Uterus (tissue), 4 donors: ENCODE measurements around the gene TPM1. TPM values are rescaled to one million over a fixed set of nuclear protein-coding genes. Genes with fewer than 3 reads are reported as not detected.

Experiments
- DNase-seq, 2 donors: peaks; one replicate each; pipeline ENCODE4 v3.0.0-alpha.2; 2019 to 2020
- H3K27ac ChIP-seq, 2 donors: fragments of 200-600 bp; sonication (generic); 1 replicate in 1 of 2; 2 replicates in 1 of 2; pipeline ENCODE4 v1.5.1; 2016 to 2018
- H3K27me3 ChIP-seq, 2 donors: fragments of 200-600 bp; sonication (generic); one replicate each; pipeline ENCODE4 v1.5.1; 2018 to 2019; ENCODE audit warnings: control low read depth in 1 of 2
- H3K36me3 ChIP-seq, 2 donors: fragments of 200-600 bp; sonication (generic); one replicate each; pipeline ENCODE4 v1.5.1; 2019; ENCODE audit warnings: control low read depth in 1 of 2
- H3K4me1 ChIP-seq, 2 donors: fragments of 200-600 bp; sonication (generic); one replicate each; pipeline ENCODE4 v1.5.1; 2018 to 2019; ENCODE audit warnings: control low read depth in 1 of 2
- H3K4me3 ChIP-seq, 2 donors: fragments of 200-600 bp; sonication (generic); 1 replicate in 1 of 2; 2 replicates in 1 of 2; pipeline ENCODE4 v1.5.1; 2018 to 2019; ENCODE audit warnings: mild to moderate bottlenecking in 1 of 2
- H3K9me3 ChIP-seq, 2 donors: fragments of 200-600 bp; sonication (generic); one replicate each; pipeline ENCODE4 v1.5.1; 2019; ENCODE audit warnings: control low read depth in 1 of 2
- POLR2A ChIP-seq, 2 donors: fragments of 450-650 bp; IDR thresholded peaks; one replicate each; pipeline ENCODE4 v1.6.1; 2016; ENCODE audit warnings: antibody characterized with exemption in 2 of 2, mild to moderate bottlenecking in 1 of 2, moderate library complexity in 1 of 2
- intact Hi-C: fragments of 100-400 bp; cut with DNase I; formaldehyde crosslinking; loops from one replicate; pipeline ENCODE4 v1.15.1; 2023; ENCODE audit warnings: low total_unique reads
- total RNA-seq, 4 donors: library from RNA; depleted of rRNA in 3 of 4; stranded (reverse); fragments of >200 nt in 3 of 4; gene quantifications; one replicate each; pipeline versions ENCODE4 v1.1.0 to v1.2.4, GENCODE V29; 2014 to 2023
- TF ChIP-seq, protein P1 (sequence below), 4 experiments: fragments of 200-600 bp in 2 of 4; fragments of 450-650 bp in 2 of 4; sonication (generic) in 2 of 4; IDR thresholded peaks; one replicate each; pipeline ENCODE4 v1.5.1; 2016 to 2019; ENCODE audit warnings: antibody characterized with exemption in 4 of 4, mild to moderate bottlenecking in 2 of 4, moderate library complexity in 1 of 4
- donor health status: DM: yes; HTN: yes; CAD: no.

The TPM1 gene
- total RNA-seq, 4 donors from 2014 or later: 622 to 1,998 (median 1,003) TPM

DNA sequence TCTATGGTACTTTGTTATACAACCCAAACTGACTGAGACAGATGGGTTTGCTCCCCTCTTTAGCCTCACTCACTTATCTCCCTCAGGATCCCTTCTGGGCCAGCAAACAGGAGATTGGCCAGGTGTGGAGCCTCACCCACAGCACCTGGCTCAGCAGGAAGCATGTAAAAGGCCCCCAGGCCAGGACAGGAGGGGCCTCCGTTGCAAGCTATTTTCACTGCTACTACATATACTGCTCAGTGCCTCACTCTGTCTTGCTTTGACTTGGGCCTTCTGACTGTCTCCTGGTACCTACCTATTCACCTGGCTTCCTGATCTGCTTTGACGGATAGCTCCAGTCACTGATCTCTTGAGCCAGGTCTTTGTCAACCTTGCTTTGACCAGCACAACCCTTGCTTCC is 20.4 kb upstream of the TPM1 start:
- Histone ChIP-seq H3K4me3 (no peak overlapping the region), H3K36me3 (no peaks in the 10 kb centered on the region), H3K4me1 (no peaks in the 10 kb centered on the region), H3K27me3 (no peaks in the 10 kb centered on the region), H3K9me3 (no peaks in the 10 kb centered on the region), H3K27ac (no peak overlapping the region)
- no peak for TF ChIP-seq POLR2A (IDR thresholded peaks at IDR 0.05)
- TF ChIP-seq, protein P1, sequence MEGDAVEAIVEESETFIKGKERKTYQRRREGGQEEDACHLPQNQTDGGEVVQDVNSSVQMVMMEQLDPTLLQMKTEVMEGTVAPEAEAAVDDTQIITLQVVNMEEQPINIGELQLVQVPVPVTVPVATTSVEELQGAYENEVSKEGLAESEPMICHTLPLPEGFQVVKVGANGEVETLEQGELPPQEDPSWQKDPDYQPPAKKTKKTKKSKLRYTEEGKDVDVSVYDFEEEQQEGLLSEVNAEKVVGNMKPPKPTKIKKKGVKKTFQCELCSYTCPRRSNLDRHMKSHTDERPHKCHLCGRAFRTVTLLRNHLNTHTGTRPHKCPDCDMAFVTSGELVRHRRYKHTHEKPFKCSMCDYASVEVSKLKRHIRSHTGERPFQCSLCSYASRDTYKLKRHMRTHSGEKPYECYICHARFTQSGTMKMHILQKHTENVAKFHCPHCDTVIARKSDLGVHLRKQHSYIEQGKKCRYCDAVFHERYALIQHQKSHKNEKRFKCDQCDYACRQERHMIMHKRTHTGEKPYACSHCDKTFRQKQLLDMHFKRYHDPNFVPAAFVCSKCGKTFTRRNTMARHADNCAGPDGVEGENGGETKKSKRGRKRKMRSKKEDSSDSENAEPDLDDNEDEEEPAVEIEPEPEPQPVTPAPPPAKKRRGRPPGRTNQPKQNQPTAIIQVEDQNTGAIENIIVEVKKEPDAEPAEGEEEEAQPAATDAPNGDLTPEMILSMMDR (IDR thresholded peaks at IDR 0.05): no peak
- DNase-seq: no peak
- intact Hi-C loops: no loop called here

DNA sequence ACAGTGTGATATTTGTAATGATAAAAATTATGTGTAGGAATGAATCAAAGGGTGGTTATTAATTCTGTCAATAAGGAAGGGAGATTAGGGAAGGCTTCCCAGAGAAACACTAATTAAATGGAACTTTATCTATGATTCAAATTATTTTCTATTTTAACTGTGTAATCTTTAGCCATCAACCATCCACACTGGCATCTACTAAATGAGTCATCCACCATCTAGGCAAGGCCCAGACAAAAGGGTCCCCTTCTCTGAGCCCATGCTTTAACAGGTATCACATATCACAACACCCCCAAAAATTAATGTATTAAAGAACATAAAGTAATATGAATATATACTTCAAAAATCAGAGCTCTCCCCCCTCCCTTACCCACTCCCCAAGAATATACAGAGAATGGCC is 19.9 kb upstream of the TPM1 start:
- Histone ChIP-seq H3K27me3 (no peaks in the 10 kb centered on the region), H3K4me3 (no peak overlapping the region), H3K4me1 (no peaks in the 10 kb centered on the region), H3K36me3 (no peaks in the 10 kb centered on the region), H3K9me3 (no peaks in the 10 kb centered on the region), H3K27ac (no peak overlapping the region)
- no peak for TF ChIP-seq POLR2A (IDR thresholded peaks at IDR 0.05)
- TF ChIP-seq, protein P1 (IDR thresholded peaks at IDR 0.05): no peak
- no peak for DNase-seq
- intact Hi-C loops: no loop called here

DNA sequence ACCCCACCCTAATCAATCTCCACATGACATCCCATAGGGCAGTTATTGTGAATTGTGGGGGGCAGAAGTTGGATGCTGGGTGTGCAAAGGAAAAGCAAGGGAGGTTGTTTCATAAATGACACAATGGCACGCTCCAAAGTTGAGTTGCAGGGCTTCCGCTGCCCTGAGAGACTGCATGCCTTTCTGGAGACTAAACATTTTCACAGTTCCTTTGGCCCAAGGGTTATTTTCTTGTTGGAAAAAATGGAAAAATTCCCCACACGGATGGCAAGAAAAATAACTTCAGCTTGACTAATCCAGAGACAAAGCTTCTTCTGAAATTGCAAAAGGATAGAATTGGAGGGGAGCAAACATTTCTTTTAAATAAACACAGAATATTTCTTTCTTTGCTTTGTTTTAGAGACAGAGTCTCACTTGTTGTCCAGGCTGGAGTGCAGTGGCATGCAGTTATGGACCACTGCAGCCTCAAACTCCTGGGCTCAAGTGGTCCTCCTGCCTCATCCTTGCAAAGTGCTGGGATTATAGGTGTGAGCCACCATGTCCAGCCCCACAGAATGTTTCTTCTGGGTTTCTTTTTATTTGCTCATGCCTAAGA is 19.1 kb upstream of the TPM1 start:
- Histone ChIP-seq H3K27me3 (no peaks in the 10 kb centered on the region), H3K4me3 (no peak overlapping the region)
- intact Hi-C loops: no loop called here

DNA sequence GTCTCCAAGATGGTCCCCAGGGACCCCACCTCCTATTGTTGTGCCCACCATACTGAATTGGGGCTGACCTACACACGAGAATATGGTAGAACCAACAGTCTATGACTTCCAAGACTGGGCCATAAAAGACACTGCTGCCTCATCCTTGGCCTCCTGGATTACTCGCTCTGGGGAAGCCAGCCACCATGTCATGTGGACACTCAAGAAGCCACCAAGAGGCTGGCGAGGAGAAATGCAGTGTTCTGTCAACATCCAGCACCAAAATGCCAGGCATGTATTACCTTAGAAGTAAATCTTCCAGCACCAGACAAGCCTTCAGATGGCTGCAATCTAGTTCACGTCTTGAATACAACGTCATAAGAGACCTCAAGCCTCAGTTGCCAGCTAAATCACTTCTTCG is 17.1 kb upstream of the TPM1 start:
- Histone ChIP-seq H3K27me3 (no peaks in the 10 kb centered on the region), H3K27ac (no peak overlapping the region), H3K4me3 (no peak overlapping the region), H3K36me3 (no peaks in the 10 kb centered on the region), H3K9me3 (no peaks in the 10 kb centered on the region), H3K4me1 (no peaks in the 10 kb centered on the region)
- intact Hi-C loops: no loop called here
- TF ChIP-seq, protein P1 (IDR thresholded peaks at IDR 0.05): no peak
- no peak for TF ChIP-seq POLR2A (IDR thresholded peaks at IDR 0.05)
- no peak for DNase-seq

More for the DNA sequence above, 19.1 kb upstream of the TPM1 start:
- Histone ChIP-seq H3K27ac (no peak overlapping the region), H3K9me3 (no peaks in the 10 kb centered on the region), H3K4me1 (no peaks in the 10 kb centered on the region), H3K36me3 (no peaks in the 10 kb centered on the region)
- TF ChIP-seq, protein P1 (IDR thresholded peaks at IDR 0.05): no peak
- no peak for TF ChIP-seq POLR2A (IDR thresholded peaks at IDR 0.05)
- no peak for DNase-seq

DNA sequence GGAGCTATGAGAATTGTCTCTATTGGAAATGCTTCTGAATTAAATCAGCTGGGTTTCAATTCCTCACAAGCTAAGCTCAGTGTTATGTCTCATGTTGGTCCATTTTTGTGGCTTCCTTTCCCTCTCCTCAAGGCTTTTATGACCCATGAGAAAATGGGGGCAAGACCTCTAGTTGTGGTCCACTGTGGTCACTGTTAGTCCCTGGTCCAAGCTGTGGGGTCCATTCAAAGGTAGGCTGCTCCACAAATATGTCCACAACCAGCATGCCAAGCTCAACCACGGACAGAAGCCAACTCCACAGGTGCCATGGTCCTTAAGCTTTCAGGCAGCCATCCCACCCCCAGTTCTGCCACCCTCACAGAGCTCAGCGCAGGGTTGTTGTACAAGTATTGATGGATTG is 14.9 kb upstream of the TPM1 start:
- H3K27ac ChIP-seq: no peak overlapping the region
- intact Hi-C loops: no loop called here
- H3K4me1 ChIP-seq: no peaks in the 10 kb centered on the region
- TF ChIP-seq, protein P1 (IDR thresholded peaks at IDR 0.05): no peak
- no peak for TF ChIP-seq POLR2A (IDR thresholded peaks at IDR 0.05)
- no peaks in the 10 kb centered on the region for H3K9me3 ChIP-seq
- H3K36me3 ChIP-seq: no peaks in the 10 kb centered on the region
- no peak for DNase-seq
- H3K4me3 ChIP-seq: no peak overlapping the region
- no peaks in the 10 kb centered on the region for H3K27me3 ChIP-seq
